Measurements from ENCODE around the gene GPRASP1. TPM values are rescaled to one million over a fixed set of nuclear protein-coding genes. Genes with fewer than 3 reads are reported as not detected.
A peak's percentile ranks its signal among the peaks of the same experiment; 100 is the strongest.
"Not testable (repeated sequence)": the region's sequence is repeated elsewhere in the genome, so short reads cannot be mapped to it uniquely, and the experiment has no call there.

Gene GPRASP1
- total RNA-seq, 2 donors from 2014 or later, result 19.4 to 36.3 TPM

GRCh38 chrX:102658556-102658955 lies 7.3 kb downstream of the GPRASP1 start:
- ATAC-seq (ENCODE audit: insufficient number of reproducible peaks, low FRiP score, low read depth), result no peak
- TF ChIP-seq CTCF (IDR thresholded peaks at IDR 0.05), result no peak
- H3K4me1 ChIP-seq (ENCODE audit: control insufficient read depth in 1 of 2, low read depth in 2 of 2), result peaks cover 0 to 9% of the 10 kb centered on the region in 2 donors
- H3K27ac ChIP-seq, result no peak overlapping the region
- no peaks in the 10 kb centered on the region for H3K36me3 ChIP-seq
- H3K27me3 ChIP-seq (replicated peaks; ENCODE audit: insufficient read depth), result no peaks in the 10 kb centered on the region
- H3K9me3 ChIP-seq, result no peaks in the 10 kb centered on the region
- H3K4me3 ChIP-seq, result no peak overlapping the region
- DNase-seq (ENCODE audit: low spot score), result no peak

DNA sequence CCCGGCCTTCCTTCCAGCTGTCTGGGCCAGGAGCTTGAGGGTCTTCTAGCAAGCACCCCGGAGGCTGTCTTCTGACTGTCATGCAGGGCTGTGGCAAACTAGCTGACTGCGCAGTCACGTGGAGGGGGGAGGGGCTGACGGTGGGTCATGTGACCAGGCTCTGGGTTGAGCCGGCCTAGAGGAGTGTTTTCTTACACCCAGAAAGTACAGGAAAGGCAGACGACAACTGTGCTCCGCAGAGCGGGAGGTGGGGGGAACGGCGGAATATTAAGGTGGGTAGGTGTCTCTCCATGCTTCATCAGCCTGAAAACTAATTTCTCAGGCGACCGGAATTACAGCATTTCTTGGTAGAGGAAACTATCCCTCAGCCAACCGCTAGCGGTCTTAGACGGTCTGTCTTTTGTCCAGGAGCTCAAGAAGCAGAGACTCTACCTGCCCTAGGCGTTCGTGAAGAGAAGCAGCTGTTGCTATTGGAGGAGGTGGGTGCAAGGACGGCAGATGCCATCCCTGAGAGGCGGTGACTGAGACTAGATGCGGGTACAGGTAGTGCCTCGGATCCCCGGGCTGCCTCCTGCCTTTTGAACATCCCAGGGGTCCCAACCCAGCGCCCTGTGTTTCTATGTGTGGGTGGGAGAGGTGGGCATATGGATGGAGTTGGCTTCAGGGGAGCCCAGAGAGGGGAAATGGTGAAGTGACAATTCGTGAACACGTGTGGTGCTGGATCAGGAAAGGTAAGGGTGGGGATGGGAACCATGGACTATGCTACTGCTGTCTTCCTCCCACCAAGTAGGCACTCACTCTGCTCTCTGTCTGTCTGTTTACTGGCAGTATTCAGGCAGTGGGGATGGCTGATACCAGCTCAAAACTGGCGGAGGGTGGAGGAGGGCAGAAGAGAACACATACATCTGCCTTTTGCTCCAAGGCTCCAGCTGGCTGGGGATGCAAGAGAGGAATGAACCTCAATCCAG lies 8.8 kb downstream of the GPRASP1 start:
- Histone ChIP-seq H3K4me1 (ENCODE audit: control insufficient read depth in 1 of 2, low read depth in 2 of 2) (no peaks in the 10 kb centered on the region), H3K4me3 (peak overlapping the region; percentile 70), H3K36me3 (no peaks in the 10 kb centered on the region), H3K27me3 (replicated peaks; ENCODE audit: insufficient read depth) (no peaks in the 10 kb centered on the region), H3K27ac (peak overlapping the region; percentile 32 to 34), H3K9me3 (no peaks in the 10 kb centered on the region)
- peak; percentile 29 for DNase-seq (ENCODE audit: low spot score)
- ATAC-seq (ENCODE audit: insufficient number of reproducible peaks, low FRiP score, low read depth), result peak; percentile 97
- TF ChIP-seq CTCF (IDR thresholded peaks at IDR 0.05), result peak; percentile 33

DNA sequence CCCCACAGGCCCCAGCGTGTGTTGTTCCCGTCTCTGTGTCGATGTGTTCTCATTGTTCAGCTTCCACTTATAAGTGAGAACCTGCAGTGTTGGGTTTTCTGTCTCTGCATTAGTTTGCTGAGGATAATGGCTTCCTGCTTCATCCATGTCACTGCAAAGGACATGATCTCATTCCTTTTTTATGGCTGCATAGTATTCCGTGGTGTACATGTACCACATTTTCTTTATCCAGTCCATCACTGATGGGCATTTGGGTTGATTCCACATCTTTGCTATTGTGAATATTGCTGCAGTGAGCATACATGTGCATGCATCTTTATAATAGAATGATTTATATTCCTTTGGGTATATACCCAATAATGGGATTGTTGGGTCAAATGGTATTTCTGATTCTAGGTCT lies 12.5 kb downstream of the GPRASP1 start:
- H3K4me3 ChIP-seq; H3K9me3 ChIP-seq; H3K27ac ChIP-seq; H3K4me1 ChIP-seq (ENCODE audit: control insufficient read depth in 1 of 2, low read depth in 2 of 2); DNase-seq (ENCODE audit: low spot score); ATAC-seq (ENCODE audit: insufficient number of reproducible peaks, low FRiP score, low read depth); H3K27me3 ChIP-seq (replicated peaks; ENCODE audit: insufficient read depth); H3K36me3 ChIP-seq: not testable (repeated sequence)

GRCh38 chrX:102667034-102667433 lies 15.8 kb downstream of the GPRASP1 start:
- H3K4me1 ChIP-seq (ENCODE audit: control insufficient read depth in 1 of 2, low read depth in 2 of 2); ATAC-seq (ENCODE audit: insufficient number of reproducible peaks, low FRiP score, low read depth); H3K9me3 ChIP-seq; H3K27ac ChIP-seq; H3K4me3 ChIP-seq; DNase-seq (ENCODE audit: low spot score); H3K36me3 ChIP-seq; H3K27me3 ChIP-seq (replicated peaks; ENCODE audit: insufficient read depth): not testable (repeated sequence)

- DNase-seq (ENCODE audit: low spot score) (no peak), ATAC-seq (ENCODE audit: insufficient number of reproducible peaks, low FRiP score, low read depth) (no peak)
- no peak for TF ChIP-seq CTCF (IDR thresholded peaks at IDR 0.05)
- H3K9me3 ChIP-seq, result no peaks in the 10 kb centered on the region
- no peaks in the 10 kb centered on the region for H3K27me3 ChIP-seq (replicated peaks; ENCODE audit: insufficient read depth)
- no peak overlapping the region for H3K4me3 ChIP-seq
- no peak overlapping the region for H3K27ac ChIP-seq
- H3K36me3 ChIP-seq, result no peaks in the 10 kb centered on the region
- H3K4me1 ChIP-seq (ENCODE audit: control insufficient read depth in 1 of 2, low read depth in 2 of 2), result peaks cover 0 to 13% of the 10 kb centered on the region in 2 donors
Measured at GRCh38 chrX:102669526-102669925, 18.2 kb downstream of the GPRASP1 start.

GRCh38 chrX:102672856-102673255 lies 21.6 kb downstream of the GPRASP1 start:
- DNase-seq (ENCODE audit: low spot score), result no peak
- Histone ChIP-seq H3K27me3 (replicated peaks; ENCODE audit: insufficient read depth) (no peaks in the 10 kb centered on the region), H3K9me3 (no peaks in the 10 kb centered on the region), H3K4me1 (ENCODE audit: control insufficient read depth in 1 of 2, low read depth in 2 of 2) (peaks cover 0 to 13% of the 10 kb centered on the region in 2 donors), H3K36me3 (no peaks in the 10 kb centered on the region), H3K4me3 (no peak overlapping the region), H3K27ac (no peak overlapping the region)
- no peak for ATAC-seq (ENCODE audit: insufficient number of reproducible peaks, low FRiP score, low read depth)
- no peak for TF ChIP-seq CTCF (IDR thresholded peaks at IDR 0.05)

DNA sequence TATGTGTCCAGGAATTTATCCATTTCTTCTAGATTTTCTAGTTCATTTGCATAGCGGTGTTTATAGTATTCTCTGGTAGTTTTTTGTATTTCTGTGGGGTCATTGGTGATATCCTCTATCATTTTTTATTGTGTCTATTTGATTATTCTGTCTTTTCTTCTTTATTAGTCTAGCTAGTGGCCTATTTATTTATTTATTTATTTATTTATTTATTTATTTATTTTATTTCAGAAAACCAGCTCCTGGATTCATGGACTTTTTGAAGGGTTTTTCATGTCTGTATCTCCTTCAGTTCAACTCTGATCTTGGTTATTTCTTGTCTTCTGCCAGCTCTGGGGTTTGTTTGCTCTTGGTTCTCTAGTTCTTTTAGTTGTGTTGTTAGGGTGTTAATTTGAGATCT lies 26.2 kb downstream of the GPRASP1 start:
- not testable (repeated sequence) for ATAC-seq (ENCODE audit: insufficient number of reproducible peaks, low FRiP score, low read depth); H3K9me3 ChIP-seq; H3K4me3 ChIP-seq; H3K4me1 ChIP-seq (ENCODE audit: control insufficient read depth in 1 of 2, low read depth in 2 of 2); H3K27ac ChIP-seq; H3K27me3 ChIP-seq (replicated peaks; ENCODE audit: insufficient read depth); DNase-seq (ENCODE audit: low spot score); H3K36me3 ChIP-seq

Measured in thoracic aorta (tissue), 2 donors.